Aorta (tissue), 5 donors: ENCODE measurements around the gene SELENOI. TPM values are rescaled to one million over a fixed set of nuclear protein-coding genes. Genes with fewer than 3 reads are reported as not detected.

Experiments
- ATAC-seq: fragments of 200-7000 bp; cut with Tn5 transposase; one replicate; pipeline ENCODE4 v1.9.1; 2022; ENCODE audit warnings: moderate library complexity; ENCODE audit not compliant: low FRiP score
- DNase-seq, 2 donors: peaks; one replicate each; pipeline ENCODE4 v3.0.0-alpha.2; 2020
- H3K27ac ChIP-seq, 2 donors: one replicate each; pipeline ENCODE4 v1.5.1; 2013; ENCODE audit warnings: low read length in 2 of 2, mild to moderate bottlenecking in 2 of 2, moderate library complexity in 2 of 2, control low read depth in 1 of 2, inconsistent platforms in 1 of 2, low read depth in 1 of 2
- H3K27me3 ChIP-seq, 2 donors: one replicate each; pipeline ENCODE4 v1.6.1; 2013; ENCODE audit warnings: control low read depth in 1 of 2, low read length in 1 of 2, mild to moderate bottlenecking in 1 of 2, moderate library complexity in 1 of 2; ENCODE audit not compliant: insufficient read depth in 2 of 2, control insufficient read depth in 1 of 2
- H3K36me3 ChIP-seq, 2 donors: one replicate each; pipeline ENCODE4 v1.6.1; 2013; ENCODE audit warnings: control low read depth in 1 of 2, low read length in 1 of 2, mild to moderate bottlenecking in 1 of 2; ENCODE audit not compliant: insufficient read depth in 2 of 2, control insufficient read depth in 1 of 2
- H3K4me1 ChIP-seq, 2 donors: one replicate each; pipeline ENCODE4 v1.6.1; 2013; ENCODE audit warnings: low read length in 2 of 2, control low read depth in 1 of 2, mild to moderate bottlenecking in 1 of 2, moderate library complexity in 1 of 2; ENCODE audit not compliant: insufficient read depth in 2 of 2, control insufficient read depth in 1 of 2
- H3K4me3 ChIP-seq, 2 donors: one replicate each; pipeline ENCODE4 v1.5.1; 2013; ENCODE audit warnings: low read length in 2 of 2, control low read depth in 1 of 2, mild to moderate bottlenecking in 1 of 2
- H3K9me3 ChIP-seq: one replicate; pipeline ENCODE4 v1.6.1; 2013; ENCODE audit warnings: mild to moderate bottlenecking, low read length; ENCODE audit not compliant: control insufficient read depth
- WGBS, 2 donors: extraction: QIAGEN DNeasy Blood & Tissue Kit; methylation state at CpG; one replicate each; pipeline ENCODE4 v1.1.7; 2013; 5-methylcytosine and 5-hydroxymethylcytosine counted together
- intact Hi-C, 2 donors: fragments of 100-400 bp; cut with DNase I; formaldehyde crosslinking; loops; one replicate each; pipeline versions ENCODE4 v1.14.2 to v1.15.0; 2022
- polyA plus RNA-seq, 2 donors: library from polyadenylated mRNA; stranded (reverse); fragments of 200-250 nt; gene quantifications; one replicate each; pipeline ENCODE4 v1.2.3, GENCODE V29; 2013
- total RNA-seq, 2 donors: library from RNA; stranded (reverse); fragmentation: NEBNext Ultra II Directional; extraction: Animal tissue kit (Norgen Biotek cat#: 25700); gene quantifications; one replicate each; pipeline ENCODE4 v1.2.1, GENCODE V29; 2021
- donor health status: healthy with polysubstance abuse.
- donor health status: Bipolar disorder and iron deficiency.
- donor health status: DM: no; HTN: no; CAD: no.
- donor health status: DM: no; HTN: no; CAD: no.
- donor health status: DM: yes; HTN: yes; CAD: no.

SELENOI gene
- total and polyA plus RNA-seq, 4 donors, result 1.4 to 15.8 (median 7.5) TPM

DNA sequence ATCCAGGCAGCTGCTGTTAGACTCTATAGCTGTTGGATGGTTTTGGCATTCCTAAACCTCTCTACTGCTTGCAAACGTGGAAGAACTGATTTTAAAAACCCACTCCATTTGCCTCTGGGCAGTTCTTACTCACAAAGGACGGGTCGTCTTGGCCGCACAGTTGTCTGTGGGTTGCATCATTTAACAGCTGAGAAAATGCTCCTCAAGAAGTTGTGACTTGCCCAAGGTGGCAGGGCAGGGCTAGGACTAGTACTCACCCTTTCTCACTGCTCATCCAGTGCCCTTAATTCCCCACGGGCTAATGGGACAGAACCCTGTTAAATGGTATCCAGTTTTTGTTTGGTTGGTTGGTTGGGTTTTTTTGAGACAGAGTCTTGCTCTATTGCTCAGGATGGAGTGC lies 54.8 kb downstream of the SELENOI start:
- no peak overlapping the region for H3K27ac ChIP-seq
- no peaks in the 10 kb centered on the region for H3K36me3 ChIP-seq
- intact Hi-C loops, result no loop called here
- no peaks in the 10 kb centered on the region for H3K27me3 ChIP-seq
- WGBS, 2 donors, result 86 to 90% methylated on average over 5 of the region's 5 CpGs
- H3K4me1 ChIP-seq, result no peaks in the 10 kb centered on the region
- H3K9me3 ChIP-seq, result no peaks in the 10 kb centered on the region
- H3K4me3 ChIP-seq, result no peak overlapping the region
- ATAC-seq, result no peak
- DNase-seq, result no peak

DNA sequence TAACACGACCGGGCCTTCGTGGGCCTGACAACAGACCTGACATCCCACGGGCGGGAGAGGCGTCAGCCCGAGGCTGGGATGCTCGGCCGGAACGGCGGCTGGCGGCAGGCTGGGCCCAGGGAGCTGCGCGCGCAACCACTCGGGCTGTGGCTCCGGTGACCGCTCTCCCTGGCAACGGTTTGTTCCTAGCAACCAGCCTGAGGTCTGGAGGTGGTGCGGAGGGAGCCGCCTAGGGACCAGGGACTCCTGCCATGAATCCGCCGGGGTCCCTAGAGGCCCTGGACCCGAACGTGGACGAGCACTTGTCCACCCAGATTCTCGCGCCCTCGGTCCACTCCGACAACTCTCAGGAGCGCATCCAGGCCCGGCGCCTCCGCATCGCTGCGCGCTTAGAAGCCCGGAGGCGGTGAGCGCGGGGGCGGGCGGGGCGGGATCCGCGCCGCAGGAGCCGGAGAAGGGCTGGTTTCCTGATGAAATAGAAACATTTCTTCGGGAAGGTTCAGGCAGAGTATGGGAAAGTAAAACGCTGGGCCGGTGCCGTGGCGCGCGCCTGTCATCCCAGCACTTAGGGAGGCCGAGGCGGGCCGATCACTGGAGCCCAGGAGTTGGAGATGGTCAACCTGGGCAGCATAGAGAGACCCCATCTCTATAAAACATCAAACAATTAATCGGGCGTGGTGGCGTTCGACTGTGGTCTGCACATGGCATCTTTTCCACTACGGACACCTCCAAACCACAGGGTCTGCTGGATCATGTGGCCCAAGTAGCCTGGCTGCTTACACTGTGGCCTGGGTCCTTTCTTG lies 56.0 kb downstream of the SELENOI start, which contains the start of gene DRC1:
DRC1 (plus strand) TSS at position 182 of the 803 bp plus-strand sequence; CDS start at position 252, 70 bp downstream.
- Histone ChIP-seq H3K9me3 (no peaks in the 10 kb centered on the region), H3K4me1 (no peaks in the 10 kb centered on the region), H3K27ac (no peak within 1 kb of the TSS), H3K36me3 (no peaks in the 10 kb centered on the region), H3K4me3 (no peak within 1 kb of the TSS), H3K27me3 (no peaks in the 10 kb centered on the region)
- DNase-seq (peak; percentile 69 to 85), ATAC-seq (peak; percentile 69)
- intact Hi-C loops, result no loop called here
- WGBS, 2 donors, result 14 to 15% methylated on average over 62 to 63 of the region's 63 CpGs

DNA sequence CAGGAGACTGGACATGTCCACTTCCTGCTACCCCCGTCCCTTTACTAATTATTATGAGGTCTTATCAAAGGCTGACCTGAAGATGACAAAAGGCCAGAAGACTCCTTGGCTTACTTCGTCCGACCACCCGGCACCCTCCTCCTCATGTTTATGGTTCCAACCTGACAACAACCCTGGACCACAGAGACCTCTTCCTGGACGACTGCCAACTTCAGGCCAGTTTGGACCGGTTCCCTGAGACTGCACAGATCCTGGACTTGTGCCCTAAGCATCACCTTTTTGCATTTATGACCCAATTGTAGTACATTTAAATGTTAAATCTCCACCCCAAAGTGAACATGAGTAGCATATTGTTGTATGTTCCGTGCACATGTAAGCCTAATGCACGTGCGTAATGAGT lies 61.6 kb downstream of the SELENOI start:
- intact Hi-C loops, result no loop called here
- no peaks in the 10 kb centered on the region for H3K4me1 ChIP-seq
- ATAC-seq, result no peak
- H3K36me3 ChIP-seq, result no peaks in the 10 kb centered on the region
- 68 to 70% methylated on average over 9 of the region's 9 CpGs for WGBS, 2 donors
- no peaks in the 10 kb centered on the region for H3K9me3 ChIP-seq
- no peaks in the 10 kb centered on the region for H3K27me3 ChIP-seq
- DNase-seq, result no peak
- no peak overlapping the region for H3K27ac ChIP-seq
- no peak overlapping the region for H3K4me3 ChIP-seq

DNA sequence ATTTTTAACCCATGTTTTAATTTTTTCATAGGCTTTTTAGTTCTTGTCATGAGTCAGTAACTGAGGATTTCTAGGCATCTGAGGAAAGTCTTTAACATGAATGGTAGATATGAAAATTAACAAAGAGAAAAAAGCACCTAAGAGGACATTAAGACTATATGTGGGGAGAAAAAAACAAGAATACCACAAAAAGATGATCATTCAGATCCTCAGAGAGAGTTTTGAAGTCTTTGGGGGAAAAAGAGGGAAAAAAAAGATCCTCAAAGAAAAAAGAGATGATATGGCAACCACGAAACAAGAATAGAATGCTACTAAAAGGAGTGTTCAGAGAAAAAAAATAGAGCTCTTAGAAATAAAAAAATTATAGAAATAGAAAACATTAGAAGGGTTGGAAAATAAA lies 63.8 kb downstream of the SELENOI start:
- H3K4me3 ChIP-seq, result no peak overlapping the region
- no peaks in the 10 kb centered on the region for H3K36me3 ChIP-seq
- H3K9me3 ChIP-seq, result no peaks in the 10 kb centered on the region
- ATAC-seq, result no peak
- WGBS, 2 donors, result 74 to 96% methylated on average over 1 of the region's 1 CpG
- H3K27me3 ChIP-seq, result no peaks in the 10 kb centered on the region
- H3K4me1 ChIP-seq, result no peaks in the 10 kb centered on the region
- no peak overlapping the region for H3K27ac ChIP-seq
- no peak for DNase-seq
- intact Hi-C loops, result no loop called here

DNA sequence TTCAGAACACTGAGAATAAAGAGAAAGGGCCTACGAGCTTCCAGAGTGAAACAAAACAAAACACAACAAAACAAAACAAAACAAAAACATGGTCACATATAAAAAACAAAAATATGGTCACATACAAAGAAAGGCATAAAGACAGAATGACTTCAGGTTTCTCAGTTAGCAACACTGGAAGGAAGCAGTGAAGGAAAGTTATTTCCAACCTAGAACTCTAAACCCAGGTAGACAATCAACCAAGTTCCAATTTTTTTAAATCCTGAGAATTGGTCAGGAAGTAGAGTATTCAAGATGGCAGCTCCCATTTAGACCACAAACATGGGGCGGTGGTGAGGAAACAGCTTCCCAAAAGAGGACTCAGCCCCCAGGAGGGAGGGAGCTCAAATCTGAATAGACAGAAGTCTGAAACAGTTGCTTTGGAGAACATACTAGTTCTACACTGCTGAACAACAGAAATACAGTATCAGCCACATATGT lies 64.9 kb downstream of the SELENOI start:
- no peaks in the 10 kb centered on the region for H3K4me1 ChIP-seq
- no peak overlapping the region for H3K27ac ChIP-seq
- no peaks in the 10 kb centered on the region for H3K36me3 ChIP-seq
- H3K27me3 ChIP-seq, result no peaks in the 10 kb centered on the region
- WGBS, 2 donors, result 87 to 93% methylated on average over 2 of the region's 2 CpGs
- no peak overlapping the region for H3K4me3 ChIP-seq
- DNase-seq (no peak), ATAC-seq (no peak)
- intact Hi-C loops, result no loop called here
- H3K9me3 ChIP-seq, result no peaks in the 10 kb centered on the region

DNA sequence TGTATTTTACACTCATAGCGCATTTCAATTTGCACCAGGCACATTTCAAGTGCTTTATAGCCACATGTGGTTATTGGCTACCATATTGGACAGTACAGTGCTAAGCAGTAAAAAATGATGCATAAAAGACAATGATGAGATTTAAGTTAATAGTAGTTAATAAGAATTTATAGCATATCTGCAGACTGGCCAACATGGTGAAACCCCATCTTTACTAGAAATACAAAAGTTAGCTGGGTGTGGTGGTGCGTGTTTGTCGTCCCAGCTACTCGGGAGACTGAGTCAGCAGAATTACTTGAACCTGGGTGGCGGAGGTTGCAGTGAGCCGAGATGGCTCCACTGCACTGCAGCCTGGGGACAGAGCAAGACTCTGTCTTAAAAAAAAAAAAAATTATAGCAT lies 65.5 kb downstream of the SELENOI start:
- Histone ChIP-seq H3K4me3 (no peak overlapping the region), H3K36me3 (no peaks in the 10 kb centered on the region), H3K27ac (no peak overlapping the region), H3K4me1 (no peaks in the 10 kb centered on the region), H3K27me3 (no peaks in the 10 kb centered on the region), H3K9me3 (no peaks in the 10 kb centered on the region)
- ATAC-seq (no peak), DNase-seq (no peak)
- intact Hi-C loops, result no loop called here
- WGBS, 2 donors, result 93 to 94% methylated on average over 6 of the region's 6 CpGs

DNA sequence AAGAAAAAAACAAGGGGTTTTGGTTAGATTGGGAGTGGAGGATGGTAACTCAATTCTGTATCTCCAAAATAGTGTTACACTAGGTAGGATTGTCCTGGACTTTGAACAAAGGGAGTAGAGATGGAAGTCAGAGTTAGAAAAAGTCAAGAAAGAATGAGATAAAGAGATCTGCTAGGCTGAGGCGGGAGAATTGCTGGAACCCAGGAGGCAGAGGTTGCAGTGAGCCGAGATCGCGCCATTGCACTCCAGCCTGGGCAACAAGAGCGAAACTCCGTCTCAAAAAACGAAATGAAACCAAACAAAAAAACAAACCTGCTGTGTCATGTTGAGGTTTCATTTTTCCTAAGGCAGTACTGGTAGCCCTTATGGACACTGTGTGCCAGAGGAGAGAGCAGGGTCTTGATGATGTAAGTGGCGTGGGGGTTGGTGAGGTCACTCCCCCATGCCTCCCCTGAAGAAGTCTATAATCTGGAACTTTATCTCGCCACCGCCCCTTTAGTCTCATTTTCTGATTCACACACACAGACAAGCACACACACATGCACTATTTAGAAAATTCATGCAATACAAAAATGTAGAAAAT lies 66.2 kb downstream of the SELENOI start:
- intact Hi-C loops, result no loop called here
- WGBS, 2 donors, result 69 to 77% methylated on average over 10 of the region's 10 CpGs
- Histone ChIP-seq H3K36me3 (no peaks in the 10 kb centered on the region), H3K27ac (no peak overlapping the region), H3K9me3 (no peaks in the 10 kb centered on the region), H3K4me3 (no peak overlapping the region), H3K4me1 (no peaks in the 10 kb centered on the region), H3K27me3 (no peaks in the 10 kb centered on the region)
- DNase-seq, result no peak
- ATAC-seq, result no peak

DNA sequence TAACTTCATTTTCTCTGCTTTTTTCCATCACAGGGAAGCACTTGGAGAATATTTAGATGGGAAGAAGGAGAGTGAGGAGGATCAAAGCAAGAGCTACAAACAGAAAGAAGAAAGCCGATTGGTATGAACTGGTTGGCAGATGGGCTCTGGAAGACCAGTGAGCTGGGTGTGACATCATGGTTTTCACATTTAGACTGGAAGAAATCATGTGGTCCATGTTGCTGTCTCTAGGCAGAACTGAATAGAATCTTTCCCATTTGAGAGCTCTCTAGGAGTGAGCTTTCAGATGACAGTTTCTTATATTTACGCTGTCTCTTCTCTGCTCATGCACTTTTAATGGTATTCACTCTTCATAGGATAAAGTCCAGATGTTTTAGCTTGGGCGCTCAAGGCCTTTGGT lies 68.4 kb downstream of the SELENOI start:
- Histone ChIP-seq H3K27ac (no peak overlapping the region), H3K9me3 (no peaks in the 10 kb centered on the region), H3K27me3 (no peaks in the 10 kb centered on the region), H3K4me1 (no peaks in the 10 kb centered on the region), H3K4me3 (no peak overlapping the region), H3K36me3 (no peaks in the 10 kb centered on the region)
- DNase-seq (no peak), ATAC-seq (no peak)
- 92 to 94% methylated on average over 3 of the region's 3 CpGs for WGBS, 2 donors
- intact Hi-C loops, result no loop called here

DNA sequence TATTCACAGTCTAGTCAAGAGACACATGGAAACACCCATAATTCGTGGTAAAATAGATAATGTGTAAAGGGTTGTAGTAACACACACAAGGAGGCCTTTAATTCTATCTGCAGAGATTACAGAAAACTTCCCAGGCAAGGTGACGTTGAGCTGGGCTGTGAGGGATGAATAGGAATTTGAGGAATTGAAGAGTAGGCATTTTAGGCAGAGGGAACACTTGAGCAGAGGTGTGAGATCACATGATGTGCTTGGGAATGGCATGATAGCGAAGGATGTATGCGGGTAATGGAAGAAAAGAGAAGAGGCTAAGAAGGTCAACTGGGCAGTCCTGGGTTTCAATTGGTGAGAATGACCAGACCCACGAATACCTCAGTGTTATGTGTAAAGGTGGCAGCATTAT lies 76.0 kb downstream of the SELENOI start:
- Histone ChIP-seq H3K4me1 (no peaks in the 10 kb centered on the region), H3K27me3 (peaks cover 0 to 2% of the 10 kb centered on the region in 2 donors), H3K27ac (no peak overlapping the region), H3K9me3 (no peaks in the 10 kb centered on the region), H3K4me3 (no peak overlapping the region), H3K36me3 (no peaks in the 10 kb centered on the region)
- DNase-seq, result no peak
- 83 to 88% methylated on average over 5 of the region's 5 CpGs for whole genome bisulfite sequencing, 2 donors
- no peak for ATAC-seq
- intact Hi-C loops, result no loop called here
